Activated naive CD4-positive, alpha-beta T cell treated with anti-CD3 and anti-CD28 coated beads for 36 hours (primary cell): ENCODE measurements around the gene PDE9A. TPM values are rescaled to one million over a fixed set of nuclear protein-coding genes. Genes with fewer than 3 reads are reported as not detected.

Experiments used
- CTCF ChIA-PET: fragments of 350-600 bp; sonication (Branson Sonifier 250); formaldehyde crosslinking; loops from one replicate; lab custom pipeline; 2021; ENCODE audit warnings: antibody characterized with exemption; lab: Charles Lee
- DNase-seq: peaks from one replicate; pipeline ENCODE4 v3.0.0-alpha.2; 2020
- H3K27ac Mint-ChIP-seq: one replicate; pipeline ENCODE4 v1.8.0; 2021; ENCODE audit warnings: mild to moderate bottlenecking, mixed read lengths
- H3K27me3 Mint-ChIP-seq: one replicate; pipeline ENCODE4 v1.8.0; 2021; ENCODE audit warnings: low read depth, mixed read lengths
- H3K36me3 Mint-ChIP-seq: one replicate; pipeline ENCODE4 v1.8.0; 2021; ENCODE audit warnings: low read depth, mixed read lengths
- H3K4me1 Mint-ChIP-seq: one replicate; pipeline ENCODE4 v1.8.0; 2021; ENCODE audit warnings: low read depth, mixed read lengths
- H3K4me3 Mint-ChIP-seq: one replicate; pipeline ENCODE4 v1.8.0; 2021; ENCODE audit warnings: mild to moderate bottlenecking, moderate library complexity, mixed read lengths
- H3K9me3 Mint-ChIP-seq: one replicate; pipeline ENCODE4 v1.8.0; 2021; ENCODE audit warnings: mixed read lengths
- intact Hi-C: fragments of 100-400 bp; cut with micrococcal nuclease; formaldehyde crosslinking; loops from one replicate; pipeline ENCODE4 v1.15.1; 2023
- total RNA-seq, 2 experiments: library from RNA; stranded (reverse); gene quantifications; one replicate each; pipeline ENCODE4 v1.2.3, GENCODE V29; 2021

The PDE9A gene
- total RNA-seq, 2 experiments from 2014 or later: 6.3 to 7.4 TPM

DNA sequence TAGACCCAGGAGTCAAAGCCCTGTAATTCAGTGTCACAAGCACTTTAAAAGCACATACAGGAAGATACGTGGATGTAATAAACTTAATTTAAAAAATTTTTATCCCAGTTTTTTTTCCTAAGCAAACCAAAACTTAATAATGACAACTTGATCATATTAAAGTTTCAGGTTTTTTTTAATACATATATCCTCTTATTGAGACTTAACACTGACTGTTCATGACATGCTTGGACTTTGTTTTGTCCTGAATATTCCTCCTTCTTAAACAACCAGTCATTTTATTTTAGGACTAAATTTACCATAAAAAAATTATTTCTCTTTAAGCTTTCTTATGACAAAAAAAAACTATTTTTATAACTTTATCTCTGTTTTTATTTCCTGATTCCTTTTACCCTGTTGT is 161.8 kb downstream of the PDE9A start:
- intact Hi-C loops: loop anchor here (5.0 kb wide), 2 partner anchors 78 to 223 kb away; no protein-coding TSS in a partner anchor
- DNase-seq: no peak
- Mint-ChIP-seq H3K27me3 (no peaks in the 10 kb centered on the region), H3K4me1 (no peaks in the 10 kb centered on the region), H3K4me3 (no peak overlapping the region), H3K36me3 (no peaks in the 10 kb centered on the region), H3K9me3 (peaks cover 2% of the 10 kb centered on the region), H3K27ac (no peak overlapping the region)
- CTCF ChIA-PET: interaction anchor here (0.6 to 3.5 kb wide), 2 partner anchors 66 to 222 kb away, joined by 4 to 16 read pairs; no protein-coding TSS in a partner anchor

- Mint-ChIP-seq H3K4me1 (no peaks in the 10 kb centered on the region), H3K27ac (no peak overlapping the region), H3K27me3 (no peaks in the 10 kb centered on the region), H3K9me3 (peaks cover 2% of the 10 kb centered on the region), H3K4me3 (no peak overlapping the region), H3K36me3 (no peaks in the 10 kb centered on the region)
- intact Hi-C loops: loop anchor here (1.0 to 5.0 kb wide), 3 partner anchors 81 to 226 kb away; no protein-coding TSS in a partner anchor
- peak; percentile 77 for DNase-seq
- CTCF ChIA-PET: interaction anchor here (0.8 to 2.6 kb wide), 8 partner anchors 18 to 481 kb away, joined by 3 to 26 read pairs (median 6); no protein-coding TSS in a partner anchor
Observed at GRCh38 chr21:42818328-42818749, 164.9 kb downstream of the PDE9A start.

DNA sequence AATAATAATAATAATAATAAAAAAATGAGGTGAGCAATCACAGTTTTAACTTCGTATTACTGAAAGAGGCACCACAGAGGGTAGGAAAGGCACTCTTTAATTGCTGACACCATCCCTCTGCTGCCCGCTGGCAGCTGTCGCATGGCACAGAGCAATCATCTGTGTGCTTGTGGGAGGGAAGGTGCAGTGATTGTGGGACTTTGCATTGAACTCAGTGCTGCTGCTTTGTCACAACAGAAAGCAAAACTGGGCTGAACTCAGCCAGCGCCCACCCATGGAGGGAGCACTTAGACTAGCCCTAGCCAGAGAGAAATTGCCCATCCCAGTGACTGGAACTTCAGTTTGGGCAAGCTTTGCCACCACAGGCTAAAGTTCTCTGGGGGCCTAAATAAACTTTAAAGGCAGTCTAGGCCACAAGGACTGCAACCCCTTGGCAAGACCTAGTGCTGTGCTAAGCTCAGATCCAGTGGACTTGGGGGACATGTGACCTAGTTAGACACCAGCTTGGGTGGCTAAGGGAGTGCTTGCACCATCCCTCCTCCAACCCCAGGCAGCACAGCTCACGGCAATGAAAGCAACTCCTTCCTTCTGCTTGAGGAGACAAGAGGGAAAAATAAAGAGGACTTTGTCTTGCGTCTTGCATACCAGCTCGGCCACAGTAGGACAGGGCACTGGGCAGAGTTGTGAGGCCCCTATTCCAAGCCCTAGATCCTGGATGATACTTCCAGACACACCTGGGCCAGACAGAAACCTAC is 166.6 kb downstream of the PDE9A start:
- intact Hi-C loops: loop anchor here (5.0 kb wide), 2 partner anchors 83 to 228 kb away; no protein-coding TSS in a partner anchor
- H3K27ac Mint-ChIP-seq: no peak overlapping the region
- no peaks in the 10 kb centered on the region for H3K4me1 Mint-ChIP-seq
- H3K9me3 Mint-ChIP-seq: peaks cover under 1% of the 10 kb centered on the region
- H3K36me3 Mint-ChIP-seq: no peaks in the 10 kb centered on the region
- no peak overlapping the region for H3K4me3 Mint-ChIP-seq
- CTCF ChIA-PET: interaction anchor here (0.6 to 1.6 kb wide), 3 partner anchors 9 to 227 kb away, joined by 3 to 6 read pairs (median 4); no protein-coding TSS in a partner anchor
- peaks cover 2% of the 10 kb centered on the region for H3K27me3 Mint-ChIP-seq
- no peak for DNase-seq

- Mint-ChIP-seq H3K4me1 (no peaks in the 10 kb centered on the region), H3K9me3 (no peaks in the 10 kb centered on the region), H3K36me3 (no peaks in the 10 kb centered on the region), H3K4me3 (no peak overlapping the region), H3K27ac (no peak overlapping the region), H3K27me3 (peaks cover 8% of the 10 kb centered on the region)
- no peak for DNase-seq
- CTCF ChIA-PET: interaction anchor here (0.6 to 1.6 kb wide), 3 partner anchors 110 to 228 kb away, joined by 4 to 6 read pairs (median 5); no protein-coding TSS in a partner anchor
- intact Hi-C loops: no loop called here
Observed at GRCh38 chr21:42820616-42821465, 167.4 kb downstream of the PDE9A start.

Other genes with a start within 250 kb of the PDE9A start
- 10 to 100 TPM; 13.5 to 14.9 TPM for gene UBASH3A, start 249.7 kb upstream of the PDE9A start, total RNA-seq
- under 1 TPM in 1 of 2 experiments, not detected in 1; 0.22 TPM for gene RSPH1, start 157.4 kb upstream of the PDE9A start, total RNA-seq
- 10 to 100 TPM; 18.4 to 18.7 TPM for gene SLC37A1, start 139.8 kb upstream of the PDE9A start, total RNA-seq
- gene WDR4, start 225.9 kb downstream of the PDE9A start, total RNA-seq: 10 to 100 TPM; 38.6 to 38.7 TPM
- gene NDUFV3, start 239.7 kb downstream of the PDE9A start, total RNA-seq: 10 to 100 TPM; 11.5 to 12.5 TPM